ENCODE results near the gene COTL1. TPM values are rescaled to one million over a fixed set of nuclear protein-coding genes. Genes with fewer than 3 reads are reported as not detected.

Gene COTL1
- total RNA-seq, 1 experiment from 2014 or later, result 408 TPM

GRCh38 chr16:84532855-84533486, 84.9 kb downstream of the COTL1 start:
- no peak overlapping the region for H3K9ac ChIP-seq (ENCODE audit: low read length)
- H3K27me3 ChIP-seq (ENCODE audit: low read length), result no peaks in the 10 kb centered on the region
- no peaks in the 10 kb centered on the region for H3K36me3 ChIP-seq (ENCODE audit: low read depth, low read length)
- no peak overlapping the region for H2AFZ ChIP-seq (ENCODE audit: low read length)
- DNase-seq (no peak), ATAC-seq (no peak)
- H3F3A ChIP-seq (ENCODE audit: low read length, unreplicated experiment), result no peaks in the 10 kb centered on the region
- H3K4me1 ChIP-seq (ENCODE audit: insufficient read depth, low read length), result no peaks in the 10 kb centered on the region
- BruUV-seq (replicated peaks), result no TSS peak
- TF ChIP-seq EZH2 (IDR thresholded peaks at IDR 0.05; ENCODE audit: low read length, unreplicated experiment) (no peak), CTCF (conservative IDR thresholded peaks at IDR 0.05; ENCODE audit: low read depth, low read length) (no peak), EZH2phosphoT487 (IDR thresholded peaks at IDR 0.05; ENCODE audit: borderline replicate concordance, low read length) (no peak)
- H4K20me1 ChIP-seq (ENCODE audit: low read length), result no peaks in the 10 kb centered on the region
- H3K9me3 ChIP-seq (ENCODE audit: low read length), result no peaks in the 10 kb centered on the region
- H3K4me2 ChIP-seq (ENCODE audit: low read length), result no peak overlapping the region
- CTCF ChIA-PET, result no interaction called here
- H3K9me2 ChIP-seq (replicated peaks; ENCODE audit: low read length), result no peaks in the 10 kb centered on the region
- POLR2A ChIA-PET (ENCODE audit: unreplicated experiment), result no interaction called here
- H3K79me2 ChIP-seq (ENCODE audit: low read length), result no peaks in the 10 kb centered on the region
- intact Hi-C loops (cut with micrococcal nuclease), result no loop called here
- H3K27ac ChIP-seq (ENCODE audit: low read length), result no peak overlapping the region
- H3K4me3 ChIP-seq (ENCODE audit: low read length), result no peak overlapping the region

- TF ChIP-seq EZH2 (IDR thresholded peaks at IDR 0.05; ENCODE audit: low read length, unreplicated experiment) (no peak), EZH2phosphoT487 (IDR thresholded peaks at IDR 0.05; ENCODE audit: borderline replicate concordance, low read length) (no peak), CTCF (conservative IDR thresholded peaks at IDR 0.05; ENCODE audit: low read depth, low read length) (no peak)
- Histone ChIP-seq H3K4me2 (ENCODE audit: low read length) (no peak overlapping the region), H3K79me2 (ENCODE audit: low read length) (no peaks in the 10 kb centered on the region), H3K4me3 (ENCODE audit: low read length) (no peak overlapping the region), H3K9me3 (ENCODE audit: low read length) (no peaks in the 10 kb centered on the region), H3K9me2 (replicated peaks; ENCODE audit: low read length) (no peaks in the 10 kb centered on the region), H4K20me1 (ENCODE audit: low read length) (no peaks in the 10 kb centered on the region), H3K36me3 (ENCODE audit: low read depth, low read length) (no peaks in the 10 kb centered on the region), H3F3A (ENCODE audit: low read length, unreplicated experiment) (no peaks in the 10 kb centered on the region), H3K9ac (ENCODE audit: low read length) (no peak overlapping the region), H2AFZ (ENCODE audit: low read length) (no peak overlapping the region), H3K27me3 (ENCODE audit: low read length) (no peaks in the 10 kb centered on the region), H3K27ac (ENCODE audit: low read length) (no peak overlapping the region), H3K4me1 (ENCODE audit: insufficient read depth, low read length) (no peaks in the 10 kb centered on the region)
- ATAC-seq (no peak), DNase-seq (no peak)
- BruUV-seq (replicated peaks), result no TSS peak
- CTCF ChIA-PET, result interaction anchor here (0.6 kb wide), 1 partner anchor 161 kb away, joined by 3 read pairs; no protein-coding TSS in a partner anchor
- intact Hi-C loops (cut with micrococcal nuclease), result no loop called here
- POLR2A ChIA-PET (ENCODE audit: unreplicated experiment), result no interaction called here
Measured at GRCh38 chr16:84532291-84532724, 85.6 kb downstream of the COTL1 start.

- H2AFZ ChIP-seq (ENCODE audit: low read length), result no peak overlapping the region
- H3F3A ChIP-seq (ENCODE audit: low read length, unreplicated experiment), result no peaks in the 10 kb centered on the region
- no peaks in the 10 kb centered on the region for H3K9me3 ChIP-seq (ENCODE audit: low read length)
- H3K9ac ChIP-seq (ENCODE audit: low read length), result no peak overlapping the region
- no peak for DNase-seq
- no peaks in the 10 kb centered on the region for H3K36me3 ChIP-seq (ENCODE audit: low read depth, low read length)
- POLR2A ChIA-PET (ENCODE audit: unreplicated experiment), result no interaction called here
- TF ChIP-seq EZH2phosphoT487 (IDR thresholded peaks at IDR 0.05; ENCODE audit: borderline replicate concordance, low read length) (no peak), EZH2 (IDR thresholded peaks at IDR 0.05; ENCODE audit: low read length, unreplicated experiment) (no peak), CTCF (conservative IDR thresholded peaks at IDR 0.05; ENCODE audit: low read depth, low read length) (no peak)
- no TSS peak for BruUV-seq (replicated peaks)
- no peaks in the 10 kb centered on the region for H3K4me1 ChIP-seq (ENCODE audit: insufficient read depth, low read length)
- H4K20me1 ChIP-seq (ENCODE audit: low read length), result no peaks in the 10 kb centered on the region
- no peaks in the 10 kb centered on the region for H3K9me2 ChIP-seq (replicated peaks; ENCODE audit: low read length)
- intact Hi-C loops (cut with micrococcal nuclease), result no loop called here
- no peaks in the 10 kb centered on the region for H3K27me3 ChIP-seq (ENCODE audit: low read length)
- no peak overlapping the region for H3K27ac ChIP-seq (ENCODE audit: low read length)
- H3K4me3 ChIP-seq (ENCODE audit: low read length), result no peak overlapping the region
- no peaks in the 10 kb centered on the region for H3K79me2 ChIP-seq (ENCODE audit: low read length)
- H3K4me2 ChIP-seq (ENCODE audit: low read length), result no peak overlapping the region
- CTCF ChIA-PET, result no interaction called here
- no peak for ATAC-seq
Measured at GRCh38 chr16:84531671-84532111, 86.2 kb downstream of the COTL1 start.
